PC-9 (cell line): ENCODE results near the gene MGLL. TPM values are rescaled to one million over a fixed set of nuclear protein-coding genes. Genes with fewer than 3 reads are reported as not detected.

ENCODE experiments used
- BruUV-seq: library from RNA; stranded (reverse); fragments of 400-500 nt; replicated peaks from 2 replicates; lab custom pipeline; 2021; lab: Mats Ljungman, UMichigan
- CTCF ChIA-PET: fragments of 300-600 bp; sonication (Branson Sonifier 250); formaldehyde crosslinking; loops from one replicate; lab custom pipeline; 2022; ENCODE audit warnings: antibody characterized with exemption; lab: Charles Lee
- POLR2A ChIA-PET: fragments of 300-600 bp; sonication (Branson Sonifier 250); formaldehyde crosslinking; loops from one replicate; lab custom pipeline; 2022; ENCODE audit warnings: antibody characterized with exemption; ENCODE audit not compliant: unreplicated experiment; lab: Charles Lee
- DNase-seq, 2 experiments: peaks; one replicate each; pipeline versions ENCODE4 v3.0.0 to v3.0.0-alpha.2; 2015 to 2022; ENCODE audit warnings: mixed read lengths in 1 of 2
- H2AFZ ChIP-seq: fragments of 200-600 bp; sonication (generic); 2 replicates; pipeline ENCODE4 v1.8.1; 2017; ENCODE audit warnings: antibody characterized with exemption
- H3F3A ChIP-seq: fragments of 200-600 bp; sonication (generic); 2 replicates; pipeline ENCODE4 v1.8.1; 2017; ENCODE audit warnings: antibody characterized with exemption, mild to moderate bottlenecking, low read depth; ENCODE audit not compliant: insufficient read depth
- H3K27ac ChIP-seq: fragments of 200-600 bp; sonication (generic); 2 replicates; pipeline ENCODE4 v1.6.1; 2016; ENCODE audit warnings: mixed run types
- H3K27me3 ChIP-seq: fragments of 200-600 bp; sonication (generic); 2 replicates; pipeline ENCODE4 v1.6.1; 2016; ENCODE audit warnings: low read depth, mixed run types; ENCODE audit not compliant: insufficient read depth
- H3K36me3 ChIP-seq: fragments of 200-600 bp; sonication (generic); 2 replicates; pipeline ENCODE4 v1.6.1; 2016; ENCODE audit warnings: low read depth, mixed run types
- H3K4me1 ChIP-seq: fragments of 200-600 bp; sonication (generic); replicated peaks from 2 replicates; pipeline ENCODE4 v1.6.1; 2016; ENCODE audit warnings: mixed run types; ENCODE audit not compliant: insufficient read depth
- H3K4me2 ChIP-seq: fragments of 200-600 bp; sonication (generic); 2 replicates; pipeline ENCODE4 v1.6.1; 2017; ENCODE audit warnings: mixed run types
- H3K4me3 ChIP-seq: fragments of 200-600 bp; sonication (generic); 2 replicates; pipeline ENCODE4 v1.6.1; 2016; ENCODE audit warnings: mixed run types
- H3K79me2 ChIP-seq: fragments of 200-600 bp; sonication (generic); 2 replicates; pipeline ENCODE4 v1.6.1; 2017; ENCODE audit warnings: low read depth, mixed run types
- H3K9me2 ChIP-seq: fragments of 200-600 bp; sonication (generic); 2 replicates; pipeline ENCODE4 v1.8.1; 2017; ENCODE audit warnings: mild to moderate bottlenecking; ENCODE audit not compliant: insufficient read depth
- H3K9me3 ChIP-seq: fragments of 200-600 bp; sonication (generic); 2 replicates; pipeline ENCODE4 v1.8.1; 2016; ENCODE audit warnings: low read depth; ENCODE audit not compliant: insufficient read depth
- H4K20me1 ChIP-seq: fragments of 200-600 bp; sonication (generic); 2 replicates; pipeline ENCODE4 v1.8.1; 2017; ENCODE audit not compliant: insufficient read depth
- EZH2 ChIP-seq: fragments of 200-600 bp; sonication (generic); IDR thresholded peaks from 2 replicates; pipeline ENCODE4 v1.8.0; 2017; ENCODE audit warnings: antibody characterized with exemption, low read depth
- intact Hi-C: fragments of 100-400 bp; cut with micrococcal nuclease; formaldehyde crosslinking; loops from one replicate; pipeline ENCODE4 v1.10.0; 2022; ENCODE audit not compliant: unreplicated experiment
- total RNA-seq: library from RNA; stranded (reverse); gene quantifications from 2 replicates; pipeline ENCODE4 v1.2.3, GENCODE V29; 2021
- TF ChIP-seq, protein P1 (sequence below): fragments of 200-600 bp; sonication (generic); conservative IDR thresholded peaks from 2 replicates; pipeline ENCODE4 v1.6.1; 2017; ENCODE audit warnings: mixed run types, antibody characterized with exemption, mild to moderate bottlenecking, moderate library complexity

The MGLL gene
- total RNA-seq, 1 experiment from 2014 or later: 30.7 TPM

DNA sequence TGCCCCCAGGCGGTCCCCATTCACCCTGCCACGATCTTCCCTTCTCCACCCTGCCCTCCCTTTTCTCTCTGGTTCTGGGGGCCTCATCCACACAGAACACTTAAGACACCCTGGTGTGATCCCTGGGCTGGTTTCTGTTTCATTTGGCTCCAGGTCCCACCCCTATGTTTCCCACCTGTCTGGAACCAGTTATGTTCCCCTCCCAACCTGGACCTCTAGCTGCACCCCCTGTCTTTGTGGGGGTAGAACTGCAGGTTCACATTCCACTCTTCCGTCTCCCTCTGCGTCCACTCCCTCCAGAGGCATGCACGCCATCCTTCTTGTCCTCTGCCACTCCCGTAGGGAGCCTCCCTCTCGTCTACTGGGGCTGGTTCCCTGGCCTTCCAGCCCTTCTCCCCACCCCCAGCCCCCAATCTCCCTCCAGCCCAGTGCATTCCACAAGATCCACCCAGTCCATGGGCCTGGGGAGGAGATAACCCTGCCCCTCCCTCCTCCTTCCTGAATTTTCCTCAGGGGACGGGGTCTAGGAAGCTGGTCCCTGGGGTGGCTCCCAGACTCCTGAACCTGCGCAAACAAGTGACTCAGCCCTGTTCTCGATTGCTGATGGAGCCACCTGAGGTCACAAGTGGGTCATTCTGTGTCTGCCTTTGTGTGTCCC, 75.8 kb downstream of the MGLL start:
- peak; percentile 88 to 92 for DNase-seq
- BruUV-seq: no TSS peak
- no peaks in the 10 kb centered on the region for H3K27me3 ChIP-seq
- TF ChIP-seq, protein P1, sequence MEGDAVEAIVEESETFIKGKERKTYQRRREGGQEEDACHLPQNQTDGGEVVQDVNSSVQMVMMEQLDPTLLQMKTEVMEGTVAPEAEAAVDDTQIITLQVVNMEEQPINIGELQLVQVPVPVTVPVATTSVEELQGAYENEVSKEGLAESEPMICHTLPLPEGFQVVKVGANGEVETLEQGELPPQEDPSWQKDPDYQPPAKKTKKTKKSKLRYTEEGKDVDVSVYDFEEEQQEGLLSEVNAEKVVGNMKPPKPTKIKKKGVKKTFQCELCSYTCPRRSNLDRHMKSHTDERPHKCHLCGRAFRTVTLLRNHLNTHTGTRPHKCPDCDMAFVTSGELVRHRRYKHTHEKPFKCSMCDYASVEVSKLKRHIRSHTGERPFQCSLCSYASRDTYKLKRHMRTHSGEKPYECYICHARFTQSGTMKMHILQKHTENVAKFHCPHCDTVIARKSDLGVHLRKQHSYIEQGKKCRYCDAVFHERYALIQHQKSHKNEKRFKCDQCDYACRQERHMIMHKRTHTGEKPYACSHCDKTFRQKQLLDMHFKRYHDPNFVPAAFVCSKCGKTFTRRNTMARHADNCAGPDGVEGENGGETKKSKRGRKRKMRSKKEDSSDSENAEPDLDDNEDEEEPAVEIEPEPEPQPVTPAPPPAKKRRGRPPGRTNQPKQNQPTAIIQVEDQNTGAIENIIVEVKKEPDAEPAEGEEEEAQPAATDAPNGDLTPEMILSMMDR: peak; percentile 66
- no peak for TF ChIP-seq EZH2
- peak overlapping the region; percentile 15; the same call in 1 of the 2 replicates for H3K4me3 ChIP-seq
- H3K79me2 ChIP-seq: peaks cover 18% of the 10 kb centered on the region
- POLR2A ChIA-PET: interaction anchor here (0.6 to 1.3 kb wide), 5 partner anchors 10 to 74 kb away, joined by 3 to 12 read pairs (median 4); no protein-coding TSS in a partner anchor
- no peaks in the 10 kb centered on the region for H3K36me3 ChIP-seq
- H3K9me3 ChIP-seq: no peaks in the 10 kb centered on the region
- CTCF ChIA-PET: interaction anchor here (1.0 to 1.2 kb wide), 2 partner anchors 50 to 212 kb away, joined by 3 to 5 read pairs; no protein-coding TSS in a partner anchor
- H3F3A ChIP-seq: peaks cover 57% of the 10 kb centered on the region
- H3K4me1 ChIP-seq: peaks cover 69% of the 10 kb centered on the region
- no peak overlapping the region for H2AFZ ChIP-seq
- intact Hi-C loops: loop anchor here (1.0 to 5.0 kb wide), 11 partner anchors 8 to 214 kb away; partner anchors contain the start of genes ABTB1 and TPRA1
- peak overlapping the region; percentile 91 for H3K27ac ChIP-seq
- H3K4me2 ChIP-seq: peak overlapping the region; percentile 71
- no peaks in the 10 kb centered on the region for H4K20me1 ChIP-seq
- H3K9me2 ChIP-seq: no peaks in the 10 kb centered on the region

DNA sequence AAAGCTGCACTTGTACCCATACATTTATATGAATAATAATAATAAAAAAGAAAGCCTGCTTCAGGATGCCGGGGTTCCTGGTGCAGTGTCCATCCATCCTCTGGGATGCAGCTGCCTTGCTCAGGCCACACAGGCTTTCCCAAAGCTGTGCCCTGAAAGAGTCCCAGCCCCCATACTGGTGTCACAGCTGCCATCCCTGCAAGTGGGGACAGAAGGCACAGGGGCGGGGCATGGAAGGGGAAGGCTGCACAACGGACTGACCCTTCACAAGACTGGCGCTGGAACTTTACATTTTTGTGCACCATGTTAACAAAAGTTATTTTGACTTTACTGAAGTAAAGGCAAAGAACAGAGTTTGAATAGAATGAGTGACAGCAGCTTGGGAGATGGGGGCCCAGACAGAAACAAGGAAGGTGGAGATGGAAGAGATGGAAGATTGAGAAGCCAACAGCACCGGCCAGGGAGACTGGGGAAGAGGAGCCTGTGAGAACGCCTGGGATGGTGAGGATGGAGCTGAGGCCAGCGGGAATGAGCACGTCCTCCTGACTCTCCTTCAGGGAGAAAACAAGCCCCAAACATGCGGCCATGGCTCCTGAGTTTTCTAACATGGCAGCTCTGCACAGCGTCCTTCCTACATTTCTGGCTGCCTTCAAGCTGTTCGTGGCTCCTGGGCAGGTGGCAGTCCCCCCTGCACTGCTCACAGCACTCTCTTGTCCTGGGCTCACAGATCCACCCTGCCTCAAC, 76.5 kb downstream of the MGLL start:
- DNase-seq: no peak
- Histone ChIP-seq H3K9me2 (no peaks in the 10 kb centered on the region), H3K27ac (peak overlapping the region; percentile 91), H3K79me2 (peaks cover 18% of the 10 kb centered on the region), H3K4me2 (peak overlapping the region; percentile 71), H3K4me3 (peak overlapping the region; percentile 15; the same call in 1 of the 2 replicates), H3K4me1 (peaks cover 62% of the 10 kb centered on the region), H4K20me1 (no peaks in the 10 kb centered on the region), H2AFZ (no peak overlapping the region), H3K9me3 (no peaks in the 10 kb centered on the region), H3F3A (peaks cover 52% of the 10 kb centered on the region), H3K36me3 (no peaks in the 10 kb centered on the region), H3K27me3 (no peaks in the 10 kb centered on the region)
- ChIA-PET POLR2A (interaction anchor here (1.1 kb wide), 1 partner anchor 55 kb away, joined by 3 read pairs; no protein-coding TSS in a partner anchor), CTCF (no interaction called here)
- TSS peak; percentile 33 for BruUV-seq
- TF ChIP-seq, protein P1: no peak
- TF ChIP-seq EZH2: no peak
- intact Hi-C loops: loop anchor here (1.0 to 5.0 kb wide), 7 partner anchors 8 to 214 kb away; partner anchors contain the start of genes ABTB1 and TPRA1

DNA sequence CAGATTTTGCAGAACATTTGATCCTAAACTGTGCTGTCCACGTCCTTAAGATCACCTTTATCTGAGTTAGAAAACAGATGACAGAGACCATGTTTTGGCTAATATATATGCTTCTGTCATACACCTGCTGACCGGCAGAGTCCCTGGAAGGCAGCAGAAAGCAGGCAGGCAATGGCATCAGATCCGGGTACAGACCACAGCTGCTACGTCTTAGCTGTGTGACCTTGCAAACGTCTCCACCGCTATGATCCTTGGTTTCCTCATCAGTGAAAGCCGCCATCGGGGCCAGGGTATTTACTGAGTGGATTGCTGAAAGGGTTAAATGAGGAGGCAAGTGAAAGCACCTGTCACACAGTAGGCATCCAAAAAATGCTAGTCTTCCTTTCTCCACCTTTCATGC, 77.4 kb downstream of the MGLL start:
- no peaks in the 10 kb centered on the region for H4K20me1 ChIP-seq
- peaks cover 53% of the 10 kb centered on the region for H3K4me1 ChIP-seq
- TF ChIP-seq, protein P1: no peak
- TF ChIP-seq EZH2: no peak
- no peaks in the 10 kb centered on the region for H3K9me3 ChIP-seq
- POLR2A ChIA-PET: no interaction called here
- no TSS peak for BruUV-seq
- H3K27ac ChIP-seq: no peak overlapping the region
- no peak for DNase-seq
- intact Hi-C loops: loop anchor here (5.0 kb wide), 1 partner anchor 73 kb away; the partner anchor contains the start of gene ABTB1
- no peaks in the 10 kb centered on the region for H3K36me3 ChIP-seq
- no peak overlapping the region for H2AFZ ChIP-seq
- CTCF ChIA-PET: no interaction called here
- no peaks in the 10 kb centered on the region for H3K27me3 ChIP-seq
- H3K79me2 ChIP-seq: peaks cover 13% of the 10 kb centered on the region
- no peak overlapping the region for H3K4me2 ChIP-seq
- H3K4me3 ChIP-seq: no peak overlapping the region
- no peaks in the 10 kb centered on the region for H3K9me2 ChIP-seq
- peaks cover 51% of the 10 kb centered on the region for H3F3A ChIP-seq
